ENCODE data around the gene SOS1.

DNA sequence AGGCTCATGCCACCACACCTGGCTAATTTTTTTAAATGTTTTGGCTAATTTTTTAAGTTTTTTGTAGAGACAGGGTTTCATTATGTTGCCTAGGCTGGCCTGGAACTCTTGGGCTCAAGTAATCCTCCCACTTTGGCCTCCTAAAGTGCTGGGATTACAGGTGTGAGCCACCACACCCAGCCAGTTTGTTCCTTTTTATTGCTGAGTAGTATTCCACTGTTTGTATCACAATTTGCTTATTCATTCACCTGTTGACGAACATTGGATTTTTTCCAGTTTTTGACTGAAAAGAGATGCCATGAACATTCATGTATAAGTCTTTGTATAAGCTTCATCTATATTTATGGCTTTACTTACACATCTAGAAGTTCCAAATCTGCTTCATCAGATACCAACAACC, 5.3 kb downstream of the SOS1 start:
- TF ChIP-seq, protein P1, sequence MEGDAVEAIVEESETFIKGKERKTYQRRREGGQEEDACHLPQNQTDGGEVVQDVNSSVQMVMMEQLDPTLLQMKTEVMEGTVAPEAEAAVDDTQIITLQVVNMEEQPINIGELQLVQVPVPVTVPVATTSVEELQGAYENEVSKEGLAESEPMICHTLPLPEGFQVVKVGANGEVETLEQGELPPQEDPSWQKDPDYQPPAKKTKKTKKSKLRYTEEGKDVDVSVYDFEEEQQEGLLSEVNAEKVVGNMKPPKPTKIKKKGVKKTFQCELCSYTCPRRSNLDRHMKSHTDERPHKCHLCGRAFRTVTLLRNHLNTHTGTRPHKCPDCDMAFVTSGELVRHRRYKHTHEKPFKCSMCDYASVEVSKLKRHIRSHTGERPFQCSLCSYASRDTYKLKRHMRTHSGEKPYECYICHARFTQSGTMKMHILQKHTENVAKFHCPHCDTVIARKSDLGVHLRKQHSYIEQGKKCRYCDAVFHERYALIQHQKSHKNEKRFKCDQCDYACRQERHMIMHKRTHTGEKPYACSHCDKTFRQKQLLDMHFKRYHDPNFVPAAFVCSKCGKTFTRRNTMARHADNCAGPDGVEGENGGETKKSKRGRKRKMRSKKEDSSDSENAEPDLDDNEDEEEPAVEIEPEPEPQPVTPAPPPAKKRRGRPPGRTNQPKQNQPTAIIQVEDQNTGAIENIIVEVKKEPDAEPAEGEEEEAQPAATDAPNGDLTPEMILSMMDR (IDR thresholded peaks at IDR 0.05) = no peak
- TF ChIP-seq POLR2A (IDR thresholded peaks at IDR 0.05) = no peak

Data from Peyer's patch (tissue), 4 donors.